K562 (cell line): Measurements from ENCODE around the gene FGD1. TPM values are rescaled to one million over a fixed set of nuclear protein-coding genes. Genes with fewer than 3 reads are reported as not detected.

Experiments
- ATAC-seq: fragments of 200-7000 bp; cut with Tn5 transposase; 3 replicates; pipeline ENCODE4 v1.9.1; 2020; ENCODE audit warnings: moderate library complexity
- BruUV-seq: library from RNA; stranded (reverse); fragments of 400-500 nt; replicated peaks from 2 replicates; lab custom pipeline; 2021; lab: Mats Ljungman, UMichigan
- CTCF ChIA-PET: fragments of 300-600 bp; formaldehyde crosslinking; extraction: SDS; loops from one replicate; lab custom pipeline; 2021; ENCODE audit warnings: low intra/inter-chr PET ratio; lab: Yijun Ruan, JAX
- POLR2A ChIA-PET: fragments of 300-600, 350-650 bp; sonication (Branson Sonifier 250); formaldehyde crosslinking; extraction: SDS; loops from one replicate; lab custom pipeline; 2021; ENCODE audit warnings: antibody characterized with exemption, inconsistent platforms; lab: Yijun Ruan, JAX
- DNase-seq, 4 experiments: peaks; one replicate each; pipeline versions ENCODE4 v3.0.0 to v3.0.0-alpha.2; 2011 to 2018; ENCODE audit warnings: low spot score in 3 of 4, mixed read lengths in 3 of 4; ENCODE audit errors: extremely low read depth in 1 of 4
- FAIRE-seq: peaks from 2 replicates; lab custom pipeline; 2011; peaks lifted over from hg19 to GRCh38; lab: Jason Lieb, UNC
- H2AFZ ChIP-seq: 2 replicates; pipeline ENCODE4 v1.6.0; 2011; ENCODE audit warnings: low read depth, low read length, control low read depth, inconsistent platforms
- H3K27ac ChIP-seq: fragments of 200-600 bp; 3 replicates; pipeline ENCODE4 v1.8.0; 2011; ENCODE audit warnings: low read depth, mild to moderate bottlenecking, control low read depth, inconsistent platforms, low read length, moderate library complexity, mixed read lengths; ENCODE audit errors: extremely low read depth
- H3K27me3 ChIP-seq, 2 experiments: fragments of 300-600 bp in 1 of 2; 2 replicates in 1 of 2; 3 replicates in 1 of 2; pipeline versions ENCODE4 v1.6.0 to v1.8.0; 2011; ENCODE audit warnings: inconsistent platforms in 2 of 2, low read length in 2 of 2, mild to moderate bottlenecking in 1 of 2, mixed read lengths in 1 of 2, moderate library complexity in 1 of 2; ENCODE audit not compliant: control insufficient read depth in 2 of 2, insufficient read depth in 2 of 2
- H3K36me3 ChIP-seq: fragments of 300-600 bp; 3 replicates; pipeline ENCODE4 v1.8.0; 2011; ENCODE audit warnings: mild to moderate bottlenecking, low read length, inconsistent platforms; ENCODE audit not compliant: control insufficient read depth, insufficient read depth
- H3K4me1 ChIP-seq, 2 experiments: fragments of 200-600 bp in 1 of 2; replicated peaks in 1 of 2; 2 replicates in 1 of 2; 3 replicates in 1 of 2; pipeline versions ENCODE4 v1.5.1 to v1.8.0; 2011; ENCODE audit warnings: inconsistent platforms in 2 of 2, low read length in 2 of 2, mild to moderate bottlenecking in 1 of 2, mixed read lengths in 1 of 2, moderate library complexity in 1 of 2; ENCODE audit not compliant: control insufficient read depth in 2 of 2, insufficient read depth in 2 of 2
- H3K4me2 ChIP-seq: 2 replicates; pipeline ENCODE4 v1.6.1; 2011; ENCODE audit warnings: low read length, control low read depth, inconsistent platforms, mixed read lengths; ENCODE audit not compliant: insufficient read depth
- H3K4me3 ChIP-seq: fragments of 200-600 bp; sonication (generic), shearing (Covaris generic); 2 replicates; pipeline ENCODE4 v1.5.1; 2016; ENCODE audit warnings: control low read depth, inconsistent platforms
- H3K79me2 ChIP-seq: fragments of 200-600 bp; 3 replicates; pipeline ENCODE4 v1.8.0; 2011; ENCODE audit warnings: low read length, inconsistent platforms; ENCODE audit not compliant: control insufficient read depth, insufficient read depth
- H3K9ac ChIP-seq, 2 experiments: 2 replicates each; pipeline versions ENCODE4 v1.6.0 to v1.6.1; 2011; ENCODE audit warnings: low read depth in 2 of 2, low read length in 2 of 2, control low read depth in 1 of 2, inconsistent platforms in 1 of 2, mild to moderate bottlenecking in 1 of 2, mixed read lengths in 1 of 2; ENCODE audit not compliant: insufficient read depth in 1 of 2
- H3K9me1 ChIP-seq: one replicate; pipeline ENCODE4 v1.6.0; 2011; ENCODE audit warnings: inconsistent platforms, mild to moderate bottlenecking, low read length, moderate library complexity; ENCODE audit not compliant: control insufficient read depth, insufficient read depth
- H3K9me3 ChIP-seq: replicated peaks from 2 replicates; pipeline ENCODE4 v1.5.1; 2011; ENCODE audit warnings: low read depth, low read length, inconsistent platforms; ENCODE audit not compliant: control insufficient read depth, insufficient read depth
- H4K20me1 ChIP-seq: replicated peaks from 2 replicates; pipeline ENCODE4 v1.6.1; 2011; ENCODE audit warnings: low read length, inconsistent platforms, mixed read lengths; ENCODE audit not compliant: control insufficient read depth, insufficient read depth
- GTF2A2 ChIP-seq: IDR thresholded peaks from 2 replicates; pipeline ENCODE4 v1.6.1; 2016; ENCODE audit warnings: mild to moderate bottlenecking, missing genetic modification characterization, missing compliant biosample characterization
- NELFE ChIP-seq: IDR thresholded peaks from 2 replicates; pipeline ENCODE4 v1.6.1; 2011; ENCODE audit warnings: mild to moderate bottlenecking; ENCODE audit not compliant: insufficient read depth, insufficient read length
- ZNF586 ChIP-seq: fragments of 450-650 bp; formaldehyde crosslinking; conservative IDR thresholded peaks from 2 replicates; pipeline ENCODE4 v1.4.0; 2020; ENCODE audit warnings: mild to moderate bottlenecking, moderate library complexity
- ZNF695 ChIP-seq: fragments of 450-650 bp; formaldehyde crosslinking; IDR thresholded peaks from 2 replicates; pipeline ENCODE4 v1.4.0; 2020; ENCODE audit warnings: mild to moderate bottlenecking, moderate library complexity
- WGBS: fragments of 100-300 bp; shearing (Covaris generic); methylation state at CpG from one replicate; pipeline ENCODE4 v1.1.6; 2016; ENCODE audit warnings: low coverage, mixed read lengths; ENCODE audit not compliant: insufficient coverage; ENCODE audit errors: missing lambda C conversion rate; 5-methylcytosine and 5-hydroxymethylcytosine counted together
- in situ Hi-C: fragments of 300-500 bp; cut with MboI; formaldehyde crosslinking; loops from 4 replicates; pipeline ENCODE4 v1.15.0; 2018; ENCODE audit warnings: inconsistent platforms, mixed read lengths
- intact Hi-C: fragments of 100-400 bp; cut with micrococcal nuclease; formaldehyde crosslinking; loops from 2 replicates; pipeline ENCODE4 v1.14.2; 2022
- polyA plus RNA-seq, 8 experiments: library from polyadenylated mRNA; depleted of rRNA in 4 of 8; stranded (reverse) in 5 of 8; unstranded in 3 of 8; fragments of >200 nt; fragmentation: Nextera tagmentation in 2 of 8; fragmentation: Illumina TruSeq in 1 of 8; extraction: Ambion mirVana in 2 of 8; extraction: Trizol in 1 of 8; gene quantifications; 2 replicates each; pipeline versions ENCODE4 v1.2.1 to v1.2.3, GENCODE V29; 2011 to 2014; ENCODE audit warnings: inconsistent platforms in 1 of 8, missing spikeins in 1 of 8
- total RNA-seq, 7 experiments: library from RNA; depleted of rRNA in 6 of 7; stranded (reverse); fragments of >200 nt in 6 of 7; fragmentation: Illumina TruSeq in 2 of 7; extraction: Trizol in 2 of 7; gene quantifications; 2 replicates each; pipeline versions ENCODE4 v1.2.1 to v1.2.3, GENCODE V29; 2011 to 2021; ENCODE audit warnings: low replicate concordance in 1 of 7

The FGD1 gene
- total and polyA plus RNA-seq, 9 of the 15 experiments (the other 6 are each of a cell fraction or from before 2014, with no cell fraction given), result 0.01 to 0.09 (median 0.04) TPM; not detected in 2

DNA sequence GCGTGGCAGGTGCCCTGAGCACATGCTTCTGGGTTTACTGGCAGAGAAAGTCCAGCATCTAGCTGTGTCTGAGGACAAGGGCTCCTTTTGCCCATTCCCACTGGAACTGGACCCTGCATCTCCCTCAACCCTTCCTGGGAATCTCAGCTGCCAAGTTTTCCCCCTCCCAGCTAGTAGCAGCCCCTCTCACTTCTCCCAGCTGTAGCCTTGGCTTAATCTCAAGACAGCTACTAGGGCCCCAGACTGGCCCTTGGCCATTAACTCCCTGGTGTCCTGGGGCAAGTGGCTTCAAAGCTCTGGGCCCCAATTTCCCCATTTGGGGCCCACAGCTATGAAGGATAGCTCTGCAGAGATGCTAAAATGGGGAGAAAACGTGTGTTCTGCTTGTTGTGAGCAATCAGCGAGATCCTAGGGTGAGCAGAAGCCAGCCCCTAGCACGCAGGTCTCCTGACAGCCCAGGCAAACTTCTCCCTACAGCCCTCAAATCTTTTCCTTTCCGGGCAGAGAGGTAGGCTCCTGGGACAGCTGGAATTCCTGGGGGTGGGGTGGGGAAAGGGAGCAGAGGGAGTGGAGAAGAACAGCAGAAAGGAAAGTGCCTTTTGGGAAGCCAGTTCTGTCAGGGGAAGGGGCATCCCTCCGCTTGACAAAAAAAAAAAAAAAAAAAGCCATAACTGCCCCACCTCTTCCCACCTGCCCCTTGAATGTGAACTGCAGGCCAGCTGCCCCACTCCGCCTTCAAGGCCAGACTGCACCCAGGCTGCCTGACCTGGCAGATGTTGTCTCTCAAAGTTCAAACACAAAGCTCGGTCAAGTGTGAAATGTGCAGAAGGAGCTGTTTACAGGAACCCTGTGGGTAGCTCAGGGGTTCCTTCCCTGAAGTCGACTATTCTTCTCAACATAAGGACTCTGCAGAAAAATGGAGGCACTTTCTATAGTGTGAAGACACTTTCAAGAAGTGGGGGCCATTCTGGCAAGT lies 16.6 kb downstream of the FGD1 start:
- ChIA-PET CTCF (no interaction called here), POLR2A (no interaction called here)
- no peak for ATAC-seq
- no peak overlapping the region for H3K9ac ChIP-seq
- H3K27me3 ChIP-seq, result peaks cover 0 to 11% of the 10 kb centered on the region in 2 experiments; a peak in 3 of 5 replicates
- H3K9me1 ChIP-seq, result no peaks in the 10 kb centered on the region
- intact Hi-C loops, result no loop called here
- DNase-seq, result no peak
- 2% methylated on average over 7 of the region's 9 CpGs for WGBS
- no peaks in the 10 kb centered on the region for H3K36me3 ChIP-seq
- H3K4me1 ChIP-seq, result peaks cover 0 to 3% of the 10 kb centered on the region in 2 experiments; a peak in 2 of 5 replicates
- H3K79me2 ChIP-seq, result no peaks in the 10 kb centered on the region
- no peak overlapping the region for H3K4me3 ChIP-seq
- H4K20me1 ChIP-seq, result no peaks in the 10 kb centered on the region
- in situ Hi-C loops, result no loop called here
- no peak for FAIRE-seq
- no peak overlapping the region for H3K27ac ChIP-seq
- H3K4me2 ChIP-seq, result no peak overlapping the region
- H3K9me3 ChIP-seq, result no peaks in the 10 kb centered on the region
- TF ChIP-seq ZNF586 (CRISPR knock-in tag) (no peak), NELFE (no peak), GTF2A2 (tag) (no peak), ZNF695 (no peak)
- no peak overlapping the region for H2AFZ ChIP-seq
- BruUV-seq, result no TSS peak
